Panc1 (cell line): Measurements from ENCODE around the gene CCDC183. TPM values are rescaled to one million over a fixed set of nuclear protein-coding genes. Genes with fewer than 3 reads are reported as not detected.

Experiments
- ATAC-seq: fragments of 200-7000 bp; cut with Tn5 transposase; 2 replicates; pipeline ENCODE4 v1.9.1; 2020; ENCODE audit warnings: mild to moderate bottlenecking, moderate library complexity
- BruUV-seq: library from RNA; stranded (reverse); fragments of 400-500 nt; replicated peaks from 2 replicates; lab custom pipeline; 2021; lab: Mats Ljungman, UMichigan
- CTCF ChIA-PET: fragments of 300-600 bp; sonication (Branson Sonifier 250); formaldehyde crosslinking; loops from one replicate; lab custom pipeline; 2022; ENCODE audit warnings: antibody characterized with exemption; lab: Charles Lee
- POLR2A ChIA-PET: fragments of 300-600 bp; sonication (Branson Sonifier 250); formaldehyde crosslinking; loops from one replicate; lab custom pipeline; 2022; ENCODE audit warnings: antibody characterized with exemption; lab: Charles Lee
- DNase-seq: peaks from one replicate; pipeline ENCODE4 v3.0.0-alpha.2; 2010; ENCODE audit warnings: low read depth, low spot score
- H3K27ac ChIP-seq: 2 replicates; pipeline ENCODE4 v1.5.1; 2011; ENCODE audit warnings: mild to moderate bottlenecking, low read length, inconsistent platforms
- H3K27me3 ChIP-seq: fragments of 200-500 bp; sonication (Bioruptor generic); 2 replicates; pipeline ENCODE4 v1.6.0; 2014; ENCODE audit warnings: low read length, inconsistent platforms; ENCODE audit not compliant: control insufficient read depth, insufficient read depth
- H3K36me3 ChIP-seq: fragments of 200-500 bp; sonication (Bioruptor generic); 2 replicates; pipeline ENCODE4 v1.5.1; 2014; ENCODE audit warnings: inconsistent platforms, mild to moderate bottlenecking, low read length, moderate library complexity; ENCODE audit not compliant: control insufficient read depth, insufficient read depth
- H3K4me1 ChIP-seq: 2 replicates; pipeline ENCODE4 v1.5.1; 2011; ENCODE audit warnings: inconsistent platforms, mild to moderate bottlenecking, low read length, moderate library complexity; ENCODE audit not compliant: control insufficient read depth, insufficient read depth
- H3K4me3 ChIP-seq, 2 experiments: 2 replicates each; pipeline ENCODE4 v1.5.1; 2011 to 2012; ENCODE audit warnings: low read depth in 2 of 2, low read length in 2 of 2, mild to moderate bottlenecking in 2 of 2, inconsistent platforms in 1 of 2, moderate library complexity in 1 of 2
- H3K9me3 ChIP-seq: fragments of 200-500 bp; sonication (Bioruptor generic); 2 replicates; pipeline ENCODE4 v1.5.1; 2014; ENCODE audit warnings: low read depth, mild to moderate bottlenecking, inconsistent platforms, low read length, moderate library complexity; ENCODE audit not compliant: control insufficient read depth, insufficient read depth
- POLR2AphosphoS5 ChIP-seq: IDR thresholded peaks from 2 replicates; pipeline ENCODE4 v1.6.1; 2012; ENCODE audit warnings: mild to moderate bottlenecking, low read depth, low read length, moderate library complexity
- SIN3A ChIP-seq: IDR thresholded peaks from 2 replicates; pipeline ENCODE4 v1.6.1; 2012; ENCODE audit warnings: low read depth, mild to moderate bottlenecking, low read length, moderate library complexity, borderline replicate concordance; ENCODE audit not compliant: insufficient read depth
- TCF7L2 ChIP-seq: IDR thresholded peaks from 2 replicates; pipeline ENCODE4 v1.6.1; 2011; ENCODE audit warnings: mild to moderate bottlenecking, low read depth, low read length, inconsistent platforms
- in situ Hi-C: cut with HindIII; loops from 2 replicates; pipeline ENCODE4 v1.10.0; 2016; ENCODE audit warnings: low sequenced_read_pairs, low pct_unique_long_range_greater_than_20kb
- intact Hi-C: fragments of 100-400 bp; cut with micrococcal nuclease; formaldehyde crosslinking; loops from one replicate; pipeline ENCODE4 v1.10.0; 2022; ENCODE audit not compliant: unreplicated experiment
- total RNA-seq: library from RNA; stranded (reverse); gene quantifications from one replicate; pipeline ENCODE4 v1.2.1, GENCODE V29; 2021; ENCODE audit not compliant: unreplicated experiment
- TF ChIP-seq, protein P1 (sequence below): fragments of 450-650 bp; IDR thresholded peaks from 2 replicates; pipeline ENCODE4 v1.5.1; 2017; ENCODE audit warnings: mild to moderate bottlenecking
- TF ChIP-seq, protein P2 (sequence below), 2 experiments: IDR thresholded peaks; 2 replicates each; pipeline ENCODE4 v1.6.1; 2011 to 2012; ENCODE audit warnings: low read depth in 2 of 2, control low read depth in 1 of 2, low read length in 1 of 2, mild to moderate bottlenecking in 1 of 2, moderate library complexity in 1 of 2; ENCODE audit not compliant: insufficient read depth in 1 of 2

The CCDC183 gene
- total RNA-seq, 1 experiment from 2014 or later, result 0.62 TPM

GRCh38 chr9:136791516-136792276, 4.4 kb upstream of the CCDC183 start:
- Histone ChIP-seq H3K36me3 (no peaks in the 10 kb centered on the region; the same call in 1 of the 2 replicates), H3K4me1 (peaks cover 14% of the 10 kb centered on the region), H3K9me3 (no peaks in the 10 kb centered on the region), H3K27me3 (no peaks in the 10 kb centered on the region), H3K4me3 (peak overlapping the region; percentile 70 to 73), H3K27ac (peak overlapping the region; percentile 84)
- no peak for DNase-seq
- POLR2A ChIA-PET, result no interaction called here
- TF ChIP-seq, protein P1, sequence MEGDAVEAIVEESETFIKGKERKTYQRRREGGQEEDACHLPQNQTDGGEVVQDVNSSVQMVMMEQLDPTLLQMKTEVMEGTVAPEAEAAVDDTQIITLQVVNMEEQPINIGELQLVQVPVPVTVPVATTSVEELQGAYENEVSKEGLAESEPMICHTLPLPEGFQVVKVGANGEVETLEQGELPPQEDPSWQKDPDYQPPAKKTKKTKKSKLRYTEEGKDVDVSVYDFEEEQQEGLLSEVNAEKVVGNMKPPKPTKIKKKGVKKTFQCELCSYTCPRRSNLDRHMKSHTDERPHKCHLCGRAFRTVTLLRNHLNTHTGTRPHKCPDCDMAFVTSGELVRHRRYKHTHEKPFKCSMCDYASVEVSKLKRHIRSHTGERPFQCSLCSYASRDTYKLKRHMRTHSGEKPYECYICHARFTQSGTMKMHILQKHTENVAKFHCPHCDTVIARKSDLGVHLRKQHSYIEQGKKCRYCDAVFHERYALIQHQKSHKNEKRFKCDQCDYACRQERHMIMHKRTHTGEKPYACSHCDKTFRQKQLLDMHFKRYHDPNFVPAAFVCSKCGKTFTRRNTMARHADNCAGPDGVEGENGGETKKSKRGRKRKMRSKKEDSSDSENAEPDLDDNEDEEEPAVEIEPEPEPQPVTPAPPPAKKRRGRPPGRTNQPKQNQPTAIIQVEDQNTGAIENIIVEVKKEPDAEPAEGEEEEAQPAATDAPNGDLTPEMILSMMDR, result peak; percentile 98
- TF ChIP-seq SIN3A, result no peak
- no TSS peak for BruUV-seq
- in situ Hi-C loops (no loop called here), intact Hi-C loops (no loop called here)
- CTCF ChIA-PET, result no interaction called here
- ATAC-seq, result peak; percentile 44

DNA sequence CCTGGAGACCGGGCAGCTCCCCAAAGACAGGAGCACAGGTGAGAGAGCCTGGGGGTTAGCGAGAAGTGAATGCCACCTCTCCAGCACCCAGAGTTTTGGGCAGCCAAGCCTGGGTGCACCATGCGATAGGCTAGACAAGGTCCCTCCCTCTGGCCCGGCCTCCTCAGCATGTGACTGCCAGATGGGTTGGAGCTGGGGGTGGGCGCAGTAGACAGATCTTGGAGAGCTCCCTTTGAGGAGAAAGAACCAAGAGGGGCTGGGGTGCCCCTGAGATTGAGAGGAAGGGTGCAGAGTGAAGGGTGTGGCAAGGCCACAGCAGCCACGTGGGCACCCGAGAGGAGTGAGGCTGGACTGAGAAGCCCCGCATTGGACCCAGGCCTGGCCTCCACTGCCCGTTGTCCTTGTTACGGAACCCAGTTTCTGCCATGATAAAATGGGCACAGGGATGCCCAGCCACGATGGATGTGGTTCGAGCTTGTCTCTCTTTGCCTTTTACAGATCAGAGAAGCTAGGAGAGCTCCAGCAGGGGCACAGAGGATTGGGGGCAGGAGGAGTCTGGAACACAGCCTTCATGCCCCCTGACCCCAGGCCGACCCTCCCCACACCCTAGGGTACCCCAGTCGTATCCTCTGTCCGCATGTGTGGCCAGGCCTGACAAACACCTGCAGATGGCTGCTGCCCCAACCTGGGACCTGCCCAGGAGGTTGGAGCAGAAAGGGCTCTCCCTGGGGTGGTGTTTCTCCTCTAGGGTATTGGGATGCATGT, 3.6 kb upstream of the CCDC183 start:
- no peak overlapping the region for H3K27ac ChIP-seq
- no peak for DNase-seq
- ATAC-seq, result no peak
- no peak for TF ChIP-seq TCF7L2
- TF ChIP-seq, protein P2, sequence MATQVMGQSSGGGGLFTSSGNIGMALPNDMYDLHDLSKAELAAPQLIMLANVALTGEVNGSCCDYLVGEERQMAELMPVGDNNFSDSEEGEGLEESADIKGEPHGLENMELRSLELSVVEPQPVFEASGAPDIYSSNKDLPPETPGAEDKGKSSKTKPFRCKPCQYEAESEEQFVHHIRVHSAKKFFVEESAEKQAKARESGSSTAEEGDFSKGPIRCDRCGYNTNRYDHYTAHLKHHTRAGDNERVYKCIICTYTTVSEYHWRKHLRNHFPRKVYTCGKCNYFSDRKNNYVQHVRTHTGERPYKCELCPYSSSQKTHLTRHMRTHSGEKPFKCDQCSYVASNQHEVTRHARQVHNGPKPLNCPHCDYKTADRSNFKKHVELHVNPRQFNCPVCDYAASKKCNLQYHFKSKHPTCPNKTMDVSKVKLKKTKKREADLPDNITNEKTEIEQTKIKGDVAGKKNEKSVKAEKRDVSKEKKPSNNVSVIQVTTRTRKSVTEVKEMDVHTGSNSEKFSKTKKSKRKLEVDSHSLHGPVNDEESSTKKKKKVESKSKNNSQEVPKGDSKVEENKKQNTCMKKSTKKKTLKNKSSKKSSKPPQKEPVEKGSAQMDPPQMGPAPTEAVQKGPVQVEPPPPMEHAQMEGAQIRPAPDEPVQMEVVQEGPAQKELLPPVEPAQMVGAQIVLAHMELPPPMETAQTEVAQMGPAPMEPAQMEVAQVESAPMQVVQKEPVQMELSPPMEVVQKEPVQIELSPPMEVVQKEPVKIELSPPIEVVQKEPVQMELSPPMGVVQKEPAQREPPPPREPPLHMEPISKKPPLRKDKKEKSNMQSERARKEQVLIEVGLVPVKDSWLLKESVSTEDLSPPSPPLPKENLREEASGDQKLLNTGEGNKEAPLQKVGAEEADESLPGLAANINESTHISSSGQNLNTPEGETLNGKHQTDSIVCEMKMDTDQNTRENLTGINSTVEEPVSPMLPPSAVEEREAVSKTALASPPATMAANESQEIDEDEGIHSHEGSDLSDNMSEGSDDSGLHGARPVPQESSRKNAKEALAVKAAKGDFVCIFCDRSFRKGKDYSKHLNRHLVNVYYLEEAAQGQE (IDR thresholded peaks at IDR 0.05; ENCODE audit: insufficient read depth in 1 of 2, low read depth in 2 of 2, low read length in 1 of 2), result no peak
- no peak for TF ChIP-seq SIN3A
- TF ChIP-seq, protein P1, result no peak
- TF ChIP-seq POLR2AphosphoS5, result no peak
- H3K9me3 ChIP-seq, result no peaks in the 10 kb centered on the region
- no peaks in the 10 kb centered on the region for H3K27me3 ChIP-seq
- in situ Hi-C loops, result no loop called here
- BruUV-seq, result no TSS peak
- H3K36me3 ChIP-seq, result no peaks in the 10 kb centered on the region; the same call in 1 of the 2 replicates
- H3K4me1 ChIP-seq, result peaks cover 14% of the 10 kb centered on the region
- intact Hi-C loops, result no loop called here
- ChIA-PET POLR2A (no interaction called here), CTCF (no interaction called here)
- H3K4me3 ChIP-seq, result peak overlapping the region; percentile 70 to 73
